Astrocyte (in vitro differentiated cells and primary cell): ENCODE data around the gene SCAPER.

Source experiments
- EZH2 ChIP-seq: IDR thresholded peaks from 2 replicates; pipeline ENCODE4 v1.6.1; 2012; ENCODE audit warnings: mild to moderate bottlenecking, low read length, inconsistent platforms; ENCODE audit not compliant: insufficient read depth
- TF ChIP-seq, protein P1 (sequence below): IDR thresholded peaks from 2 replicates; pipeline ENCODE4 v1.5.1; 2011; ENCODE audit warnings: low read depth, mild to moderate bottlenecking, inconsistent platforms, low read length, moderate library complexity; ENCODE audit not compliant: insufficient read depth

DNA sequence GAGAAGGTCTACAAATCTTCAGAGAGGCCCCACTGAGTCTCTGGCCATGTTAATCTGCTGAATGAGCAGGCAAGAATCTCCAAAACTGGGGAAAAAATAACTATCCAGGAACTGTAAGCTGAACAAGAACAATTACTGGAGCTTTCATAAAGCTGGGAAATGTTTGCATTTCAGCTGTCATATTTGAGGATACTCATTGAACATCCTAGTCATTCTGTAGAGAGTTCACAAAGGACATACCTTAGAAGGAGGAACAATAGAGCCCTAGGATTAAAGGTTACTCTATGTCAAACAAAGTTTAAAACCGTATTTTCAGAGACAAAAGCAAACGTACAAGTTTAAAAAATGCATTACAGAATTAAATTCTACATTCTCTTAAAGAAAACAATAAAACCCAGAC is 257.5 kb downstream of the SCAPER start:
- TF ChIP-seq, protein P1, sequence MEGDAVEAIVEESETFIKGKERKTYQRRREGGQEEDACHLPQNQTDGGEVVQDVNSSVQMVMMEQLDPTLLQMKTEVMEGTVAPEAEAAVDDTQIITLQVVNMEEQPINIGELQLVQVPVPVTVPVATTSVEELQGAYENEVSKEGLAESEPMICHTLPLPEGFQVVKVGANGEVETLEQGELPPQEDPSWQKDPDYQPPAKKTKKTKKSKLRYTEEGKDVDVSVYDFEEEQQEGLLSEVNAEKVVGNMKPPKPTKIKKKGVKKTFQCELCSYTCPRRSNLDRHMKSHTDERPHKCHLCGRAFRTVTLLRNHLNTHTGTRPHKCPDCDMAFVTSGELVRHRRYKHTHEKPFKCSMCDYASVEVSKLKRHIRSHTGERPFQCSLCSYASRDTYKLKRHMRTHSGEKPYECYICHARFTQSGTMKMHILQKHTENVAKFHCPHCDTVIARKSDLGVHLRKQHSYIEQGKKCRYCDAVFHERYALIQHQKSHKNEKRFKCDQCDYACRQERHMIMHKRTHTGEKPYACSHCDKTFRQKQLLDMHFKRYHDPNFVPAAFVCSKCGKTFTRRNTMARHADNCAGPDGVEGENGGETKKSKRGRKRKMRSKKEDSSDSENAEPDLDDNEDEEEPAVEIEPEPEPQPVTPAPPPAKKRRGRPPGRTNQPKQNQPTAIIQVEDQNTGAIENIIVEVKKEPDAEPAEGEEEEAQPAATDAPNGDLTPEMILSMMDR: no peak
- TF ChIP-seq EZH2: no peak
